Activated CD8-positive, alpha-beta memory T cell treated with anti-CD3 and anti-CD28 coated beads, Interleukin-2, amount 50 U/mL, for 4 hours (primary cell): ENCODE data around the gene TSHZ1.
"Not testable (repeated sequence)": the region's sequence is repeated elsewhere in the genome, so short reads cannot be mapped to it uniquely, and the experiment has no call there.

Experiments
- DNase-seq: peaks from one replicate; pipeline ENCODE4 v3.0.0-alpha.2; 2020

The TSHZ1 gene

GRCh38 chr18:75183524-75183923 is 27.1 kb upstream of the TSHZ1 start:
- DNase-seq: no peak

DNA sequence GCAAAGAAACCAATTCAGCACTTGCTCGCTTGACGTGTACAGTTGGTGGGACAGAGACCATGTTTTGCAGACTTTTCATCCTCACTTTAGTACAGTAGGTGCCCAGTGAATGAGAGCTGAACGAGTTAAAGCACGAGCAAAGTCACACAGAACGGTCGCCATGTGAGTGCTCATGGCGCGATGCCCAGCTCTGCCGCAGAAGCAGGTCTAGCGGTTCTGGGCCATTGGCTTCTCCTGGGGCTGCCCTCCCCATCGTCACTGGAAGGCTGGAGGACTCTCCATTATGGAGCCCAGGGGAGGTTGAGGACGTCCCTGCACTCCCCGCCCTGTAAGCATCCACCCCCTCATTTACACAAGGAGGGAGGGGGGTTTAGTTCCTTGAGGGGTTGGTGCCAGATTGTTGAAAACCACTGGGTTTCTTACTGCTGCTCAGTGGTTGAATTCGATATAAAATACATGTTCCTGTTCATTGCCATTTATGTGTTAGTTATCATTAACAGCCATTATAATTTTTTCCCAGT is 26.6 kb upstream of the TSHZ1 start:
- no peak for DNase-seq

DNA sequence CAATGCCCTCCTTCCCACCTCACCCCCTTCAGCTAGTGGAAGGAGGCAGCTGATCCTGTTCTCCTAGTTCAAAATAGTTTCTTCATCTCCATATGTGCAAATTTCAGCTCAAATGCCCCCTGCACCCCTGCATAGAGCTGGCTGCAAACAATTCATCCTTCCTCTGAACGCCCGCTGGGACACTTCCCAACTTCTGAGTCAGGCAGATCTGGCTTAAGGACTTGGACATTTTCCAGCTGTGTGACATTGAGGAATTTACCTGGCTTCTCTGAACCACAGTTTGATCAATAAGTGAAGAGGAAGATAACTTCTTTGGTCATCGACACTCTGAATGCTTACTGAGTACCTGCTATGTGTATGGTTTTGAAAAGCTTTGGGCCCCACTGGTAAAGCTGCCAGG is 25.1 kb upstream of the TSHZ1 start:
- no peak for DNase-seq

GRCh38 chr18:75187702-75188101 is 22.9 kb upstream of the TSHZ1 start:
- not testable (repeated sequence) for DNase-seq

DNA sequence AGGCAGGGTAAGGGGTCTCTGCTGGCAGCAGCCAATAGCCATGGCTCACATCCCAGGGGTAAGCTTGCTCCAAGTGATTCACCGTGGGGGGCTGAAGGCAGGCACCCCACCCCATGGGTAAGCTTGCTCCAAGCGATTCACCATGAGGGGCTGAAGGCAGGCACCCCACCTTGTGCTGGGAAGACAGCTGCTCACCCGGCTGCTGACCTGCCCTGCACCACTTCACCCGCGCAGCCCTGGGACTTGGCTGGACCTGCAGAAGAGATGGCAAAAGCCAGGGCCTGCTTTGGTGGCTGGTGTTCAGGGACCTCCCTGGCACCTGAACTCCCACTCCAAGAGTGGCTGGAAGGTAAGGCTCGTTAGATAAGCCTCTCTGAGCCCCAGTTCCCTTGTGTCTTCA is 20.9 kb upstream of the TSHZ1 start:
- no peak for DNase-seq

DNA sequence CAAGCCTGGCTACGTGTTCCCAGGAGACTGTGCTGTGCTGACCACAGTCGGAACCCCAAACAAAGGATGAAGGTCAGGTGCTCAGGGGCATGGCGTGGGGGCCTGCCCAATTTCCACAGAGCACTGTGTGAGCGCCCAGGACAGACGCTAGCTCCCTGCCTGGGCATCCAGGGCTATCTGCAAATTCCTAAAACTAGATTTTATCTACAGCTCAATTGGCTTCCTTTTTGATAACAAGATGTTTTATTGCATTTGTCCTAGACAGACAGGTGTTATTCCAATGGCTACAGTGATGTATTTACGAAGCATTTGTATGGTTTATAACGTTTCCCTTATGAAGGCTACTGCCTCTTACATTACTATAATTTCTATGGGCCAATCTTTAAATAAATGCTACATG is 17.7 kb upstream of the TSHZ1 start:
- DNase-seq: no peak

DNA sequence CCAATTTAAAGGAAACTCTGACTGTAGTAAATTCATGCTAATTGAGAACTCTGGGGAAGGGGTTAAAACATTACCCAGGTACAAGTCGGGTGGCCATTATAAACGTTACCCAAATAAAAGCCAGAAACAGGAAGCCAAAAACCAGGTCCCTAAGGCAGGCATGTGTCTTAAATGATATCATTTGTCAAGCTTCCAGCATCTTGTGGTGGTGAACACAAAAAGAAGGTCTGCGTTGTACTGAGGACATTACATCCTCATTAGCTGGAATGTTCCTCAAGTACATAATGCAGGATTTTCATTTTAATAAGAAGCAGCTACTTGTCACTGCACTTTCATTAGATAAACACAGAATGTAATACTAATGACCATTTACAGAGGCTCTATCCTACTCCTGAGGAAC is 12.6 kb upstream of the TSHZ1 start:
- DNase-seq: no peak

DNA sequence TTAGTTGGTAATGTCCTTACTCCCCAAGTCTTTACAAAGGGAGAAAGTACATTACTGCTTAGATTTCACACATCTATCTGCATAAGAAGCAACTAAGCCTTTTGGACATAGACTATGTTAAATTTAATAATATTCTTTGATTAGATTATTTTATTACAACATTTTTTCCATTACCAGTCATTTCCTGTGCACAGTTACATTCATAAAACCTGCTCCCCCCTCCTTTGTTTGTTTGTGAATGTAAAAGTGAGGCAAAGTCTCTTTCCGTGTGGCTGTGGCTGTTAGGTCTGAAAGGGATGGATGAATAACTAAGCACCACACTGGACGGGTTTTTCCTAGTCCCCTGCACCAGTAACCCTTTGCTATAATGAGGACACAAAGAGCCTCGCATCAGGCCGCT is 11.3 kb upstream of the TSHZ1 start:
- no peak for DNase-seq

GRCh38 chr18:75200071-75200470 is 10.5 kb upstream of the TSHZ1 start:
- no peak for DNase-seq

DNA sequence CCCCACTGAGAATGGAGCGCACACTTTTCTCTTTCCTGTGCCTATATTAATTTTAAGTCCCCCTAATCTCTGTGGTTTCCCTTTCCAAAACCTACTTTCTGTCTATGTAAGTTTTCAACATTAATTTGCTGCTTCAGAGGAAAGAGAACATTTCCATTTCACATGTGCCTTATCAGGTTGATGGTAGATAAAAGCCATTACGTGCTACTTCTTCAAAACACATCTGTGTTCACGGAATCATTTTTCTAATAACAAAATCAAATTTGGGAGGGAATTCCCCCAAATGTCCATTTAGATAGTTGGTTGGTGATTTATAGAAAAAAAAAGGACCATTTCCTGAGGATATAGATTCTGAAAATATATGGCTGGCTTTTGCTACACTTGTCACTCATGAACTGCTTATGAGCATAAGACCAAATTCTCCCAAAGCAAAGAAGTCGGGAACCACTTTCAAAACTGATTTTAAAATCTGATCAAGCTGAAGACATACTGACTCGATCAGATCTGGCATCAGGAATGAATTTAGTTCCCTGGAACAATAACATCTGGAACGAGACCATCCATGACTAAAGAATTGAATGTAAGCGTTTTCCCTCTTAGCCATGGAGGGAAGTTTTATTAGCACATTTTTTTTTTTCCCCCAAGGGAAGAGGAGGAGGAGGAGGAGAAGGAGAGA is 9.9 kb upstream of the TSHZ1 start:
- DNase-seq: no peak

DNA sequence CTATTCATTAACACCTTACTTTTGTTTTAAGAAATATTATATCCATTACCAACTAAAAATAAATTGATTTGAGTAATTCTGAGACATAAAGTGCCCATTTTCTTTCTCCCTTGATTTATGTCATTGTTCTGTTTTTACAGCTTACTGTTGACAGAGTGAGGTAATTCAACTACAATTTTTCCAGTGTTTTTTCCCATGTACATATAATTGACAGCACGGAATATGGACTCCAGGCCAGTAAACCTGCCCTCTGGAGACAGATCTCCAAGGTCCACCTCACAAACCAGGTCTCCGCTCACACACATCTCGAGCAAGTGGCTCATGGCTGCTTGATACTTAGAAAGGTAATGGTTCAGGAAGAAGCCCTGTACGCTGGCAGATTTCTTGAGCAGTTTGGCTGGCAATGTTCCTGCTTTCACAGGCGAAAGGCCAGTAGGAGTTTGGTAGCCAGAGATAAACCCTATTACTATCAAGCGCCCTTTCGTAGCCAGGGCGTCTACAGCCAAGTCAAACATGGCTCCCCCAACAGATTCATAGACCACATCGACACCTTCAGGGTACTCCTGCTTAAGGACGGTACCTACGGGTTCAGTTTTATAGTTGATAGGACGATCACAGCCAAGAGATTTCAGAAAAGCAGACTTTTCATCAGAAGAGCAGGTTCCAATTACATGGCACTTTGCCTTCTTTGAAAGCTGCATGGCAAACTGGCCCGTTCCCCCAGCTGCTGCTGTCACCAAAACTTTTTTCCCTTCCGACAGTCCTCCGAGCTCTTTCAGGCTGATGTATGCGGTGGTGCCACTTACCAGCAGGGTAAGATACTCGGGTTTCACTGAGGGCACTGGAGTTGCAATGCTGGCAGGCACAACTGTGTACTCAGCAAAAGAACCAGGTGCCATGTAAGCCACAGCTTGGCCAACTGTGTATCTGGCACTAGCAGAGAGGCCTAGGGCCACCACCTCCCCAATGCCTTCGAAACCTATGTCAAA is 9.0 kb upstream of the TSHZ1 start:
- no peak for DNase-seq

- DNase-seq: no peak
These were observed 7.8 kb upstream of the TSHZ1 start for GRCh38 chr18:75202696-75203365.

- no peak for DNase-seq
These were observed 7.0 kb upstream of the TSHZ1 start for GRCh38 chr18:75203416-75204268.

GRCh38 chr18:75204269-75204731 is 6.3 kb upstream of the TSHZ1 start:
- no peak for DNase-seq

DNA sequence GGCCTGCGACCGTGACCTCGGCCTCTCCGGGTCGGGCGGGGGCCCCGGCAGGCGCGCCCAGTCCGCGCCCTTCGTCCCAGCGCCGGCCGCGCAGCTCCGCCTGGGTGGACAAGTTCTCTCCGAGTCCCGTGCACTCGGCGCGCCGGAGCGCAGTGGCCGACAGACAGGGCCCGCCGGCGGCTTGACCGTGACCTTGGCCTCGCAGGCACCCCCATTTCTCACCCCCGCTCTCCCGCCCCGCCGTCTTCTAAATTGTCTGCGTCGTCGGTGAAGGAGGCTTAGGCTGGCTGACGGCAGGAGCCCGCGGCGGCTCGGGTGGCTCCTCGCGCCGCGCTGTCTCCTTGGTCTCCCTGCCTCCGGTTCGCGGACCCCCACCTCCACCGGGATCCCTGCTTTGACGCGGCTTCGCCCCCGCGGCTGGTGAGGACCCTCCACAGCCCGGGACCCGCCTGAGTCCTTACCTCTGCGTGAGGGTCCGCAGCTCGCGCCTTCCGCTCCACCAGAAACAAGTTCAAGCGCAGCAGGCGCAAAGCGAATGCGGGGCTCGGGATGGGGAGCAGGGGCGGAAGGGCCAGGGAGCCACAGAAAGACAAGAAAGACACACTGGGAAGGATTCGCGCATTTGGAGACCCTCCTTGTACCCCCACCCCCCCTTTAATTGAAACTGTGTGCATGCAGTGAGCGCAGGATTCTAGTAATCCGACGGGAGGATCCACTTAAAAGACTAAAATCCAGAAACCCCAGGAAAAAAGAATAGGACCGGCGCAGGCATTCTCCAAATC is 5.7 kb upstream of the TSHZ1 start:
- no peak for DNase-seq

- no peak for DNase-seq
These were observed 5.0 kb upstream of the TSHZ1 start for GRCh38 chr18:75205514-75206132.

DNA sequence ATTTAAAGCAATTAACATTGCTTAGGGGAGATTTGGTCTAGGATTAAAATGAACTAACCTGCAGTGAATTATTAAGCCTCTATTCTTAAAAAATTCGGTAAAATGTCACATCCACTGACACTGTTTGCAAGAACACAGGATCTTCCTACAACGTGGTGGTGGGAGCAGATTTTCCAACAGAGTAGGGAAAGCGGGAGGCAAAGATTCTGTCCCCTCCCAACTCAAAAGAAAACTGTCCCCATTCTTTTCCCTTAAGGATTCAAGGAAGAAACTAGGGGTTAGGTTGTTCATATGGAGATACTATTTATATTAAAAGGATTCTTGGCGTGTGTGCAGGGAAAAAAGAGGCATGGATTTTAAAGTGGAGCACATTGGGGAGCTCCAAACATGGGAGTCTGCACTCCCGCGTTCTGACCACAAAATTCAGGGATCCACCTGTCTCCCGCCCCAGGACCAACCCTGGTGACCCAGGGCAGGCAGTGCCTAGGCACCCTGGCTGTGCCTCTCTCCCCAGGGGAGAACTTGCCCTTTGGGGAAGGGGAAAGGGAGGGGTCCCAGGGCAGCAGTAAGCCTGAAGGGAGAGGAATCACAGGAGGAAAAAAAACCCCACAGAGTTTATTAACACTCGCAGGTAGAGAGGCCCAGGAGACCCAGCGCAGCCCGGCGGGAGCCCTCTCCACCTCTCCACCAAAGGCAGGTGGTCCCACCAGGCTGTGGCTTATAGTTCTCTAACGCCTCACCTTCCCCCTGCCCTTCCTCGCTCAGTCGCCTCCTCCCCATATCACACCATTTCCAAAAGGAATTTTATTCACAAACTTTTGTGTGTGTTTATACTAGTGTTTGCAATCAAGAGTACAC is 3.9 kb upstream of the TSHZ1 start:
- DNase-seq: no peak

GRCh38 chr18:75207310-75208154 is 3.1 kb upstream of the TSHZ1 start:
- no peak for DNase-seq
